Measurements from ENCODE around the gene PEX13.
"Not testable (repeated sequence)": the region's sequence is repeated elsewhere in the genome, so short reads cannot be mapped to it uniquely, and the experiment has no call there.

The PEX13 gene

DNA sequence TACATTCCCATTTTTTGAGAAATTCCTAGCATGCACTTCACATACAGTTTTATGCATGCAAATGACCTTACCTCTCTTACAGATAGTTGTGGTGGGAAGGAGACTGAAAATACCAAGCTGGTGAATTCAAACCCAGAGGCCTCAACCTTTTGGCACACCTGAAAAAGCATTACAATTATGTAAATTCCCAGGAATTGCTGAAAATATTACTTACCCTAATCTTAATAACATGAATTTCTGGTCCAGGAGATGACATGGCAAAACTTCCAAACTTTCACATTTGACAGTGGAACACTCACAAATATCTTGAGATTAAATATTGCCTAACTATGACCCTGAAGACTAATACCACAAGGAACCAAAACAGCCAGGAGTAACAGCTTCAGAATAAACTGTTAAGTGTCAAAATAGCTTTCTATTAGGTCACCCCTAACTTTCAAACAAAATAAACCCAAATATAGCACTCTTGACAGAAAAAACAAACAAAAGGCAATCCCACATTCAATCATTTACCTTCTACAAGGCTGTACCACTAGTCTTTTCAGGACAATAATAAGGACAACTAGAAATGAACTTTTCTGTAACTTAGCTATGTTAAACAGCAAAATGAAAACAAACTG lies 10.9 kb upstream of the PEX13 start:
- DNase-seq (ENCODE audit: low read depth), result no peak

DNA sequence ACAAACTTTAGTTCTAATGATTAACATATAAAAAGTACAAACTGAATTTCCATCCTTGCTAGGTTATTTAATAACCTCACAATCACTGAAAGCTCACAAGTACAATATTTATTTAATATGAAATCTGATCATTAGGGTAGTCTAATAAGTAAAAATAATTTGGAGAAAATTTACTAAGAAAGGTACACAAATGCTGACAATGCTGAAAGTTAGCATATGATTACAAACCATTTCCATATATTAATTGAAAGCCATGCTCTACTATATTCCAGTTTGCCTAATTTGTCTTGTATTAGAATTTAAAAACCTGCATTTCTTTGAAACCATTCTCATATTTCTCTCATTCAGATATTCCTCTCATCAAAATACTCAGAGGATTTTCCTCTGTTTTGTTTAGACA lies 8.2 kb upstream of the PEX13 start:
- DNase-seq (ENCODE audit: low read depth), result no peak

DNA sequence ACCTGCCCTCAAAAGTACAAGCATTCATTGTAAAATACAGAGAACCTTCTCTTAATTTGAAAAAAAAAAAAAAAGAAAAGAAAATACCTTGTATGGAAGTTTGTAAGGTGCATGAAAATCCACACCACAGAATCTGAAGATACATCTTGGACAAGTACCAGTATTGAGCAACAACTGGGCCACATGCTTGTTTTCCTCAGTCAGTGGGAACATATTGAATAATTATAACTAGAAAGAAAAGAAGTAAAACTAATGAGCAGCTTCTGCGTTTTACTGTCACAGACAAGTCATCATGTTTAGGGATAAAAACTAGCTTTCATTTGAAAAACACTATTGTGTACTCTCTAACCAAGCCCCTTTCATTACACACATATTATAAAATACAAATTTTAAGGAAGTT lies 5.8 kb upstream of the PEX13 start:
- DNase-seq (ENCODE audit: low read depth), result no peak

DNA sequence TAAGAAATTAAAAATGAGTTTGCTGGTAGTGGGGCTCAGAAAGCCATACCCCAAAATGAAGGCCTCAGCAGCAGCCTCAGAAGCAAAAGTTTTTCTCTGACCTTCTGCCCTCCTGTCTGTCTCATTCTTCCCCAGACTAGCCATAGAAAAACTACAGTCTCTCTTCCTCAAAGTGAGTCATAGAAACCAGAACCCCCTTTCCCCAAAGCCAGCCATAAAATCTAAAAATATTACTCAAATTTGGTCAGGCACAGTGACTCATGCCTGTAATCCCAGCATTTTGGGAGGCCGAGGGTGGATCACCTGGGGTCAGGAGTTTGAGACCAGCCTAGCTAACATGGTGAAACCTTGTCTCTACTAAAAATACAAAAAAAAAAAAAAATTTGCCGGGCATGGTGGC lies 5.2 kb upstream of the PEX13 start:
- peak; percentile 66 for DNase-seq (ENCODE audit: low read depth)

DNA sequence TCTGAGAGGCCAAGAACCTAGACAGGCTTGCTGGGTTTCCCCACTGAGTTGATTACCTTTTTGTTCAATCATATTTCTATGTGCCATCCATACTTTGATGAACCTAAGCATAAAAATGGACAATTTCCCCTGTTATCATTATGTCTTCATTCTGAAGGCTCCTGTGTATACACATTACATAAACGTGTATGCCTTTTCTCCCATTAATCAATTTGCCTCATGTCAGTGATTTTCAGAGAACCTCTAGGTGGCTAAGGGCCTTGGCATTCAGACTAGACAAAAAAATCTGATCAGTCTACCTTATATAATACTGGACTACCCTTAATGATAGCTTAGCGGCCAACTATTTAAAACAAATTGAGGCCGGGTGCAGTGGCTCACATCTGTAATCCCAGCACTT lies 4.1 kb upstream of the PEX13 start:
- DNase-seq (ENCODE audit: low read depth), result no peak

DNA sequence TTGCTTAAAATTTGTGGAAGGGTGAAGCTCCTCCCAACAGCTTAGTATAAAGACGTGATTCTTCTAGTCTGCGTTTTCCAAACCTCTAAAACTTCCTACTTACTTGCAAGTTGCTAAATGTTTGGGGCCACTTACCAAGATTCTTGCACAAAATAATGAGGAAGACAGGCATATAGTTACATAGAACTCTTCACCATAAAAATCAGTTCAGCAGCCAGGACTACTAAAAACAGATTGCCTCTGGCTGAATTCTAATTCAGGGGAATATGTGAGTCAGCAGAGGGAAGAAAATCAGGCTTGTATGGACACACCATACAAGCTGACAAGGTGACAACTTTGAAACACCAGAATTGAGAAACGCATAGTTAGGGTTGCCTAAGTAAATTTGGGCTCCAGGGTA lies 2.8 kb upstream of the PEX13 start:
- no peak for DNase-seq (ENCODE audit: low read depth)

DNA sequence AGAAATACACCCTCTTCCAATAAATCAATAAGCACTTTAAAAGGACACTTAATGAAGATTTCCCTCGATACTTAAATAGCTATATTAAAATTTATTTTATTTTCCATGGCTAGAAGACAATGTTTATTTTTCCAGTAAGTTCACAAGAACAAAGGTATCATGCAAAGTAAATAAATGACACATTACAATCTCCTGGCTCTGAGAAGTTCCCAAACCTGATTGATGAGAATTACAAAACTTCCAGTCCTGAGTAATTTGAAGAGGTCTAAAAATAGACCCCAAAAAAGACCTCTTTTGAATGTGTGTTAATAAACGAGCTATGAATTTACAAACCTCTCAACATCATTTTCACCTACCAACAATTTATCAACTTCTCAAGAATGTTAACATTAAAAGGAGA lies 1.5 kb upstream of the PEX13 start:
- no peak for DNase-seq (ENCODE audit: low read depth)

DNA sequence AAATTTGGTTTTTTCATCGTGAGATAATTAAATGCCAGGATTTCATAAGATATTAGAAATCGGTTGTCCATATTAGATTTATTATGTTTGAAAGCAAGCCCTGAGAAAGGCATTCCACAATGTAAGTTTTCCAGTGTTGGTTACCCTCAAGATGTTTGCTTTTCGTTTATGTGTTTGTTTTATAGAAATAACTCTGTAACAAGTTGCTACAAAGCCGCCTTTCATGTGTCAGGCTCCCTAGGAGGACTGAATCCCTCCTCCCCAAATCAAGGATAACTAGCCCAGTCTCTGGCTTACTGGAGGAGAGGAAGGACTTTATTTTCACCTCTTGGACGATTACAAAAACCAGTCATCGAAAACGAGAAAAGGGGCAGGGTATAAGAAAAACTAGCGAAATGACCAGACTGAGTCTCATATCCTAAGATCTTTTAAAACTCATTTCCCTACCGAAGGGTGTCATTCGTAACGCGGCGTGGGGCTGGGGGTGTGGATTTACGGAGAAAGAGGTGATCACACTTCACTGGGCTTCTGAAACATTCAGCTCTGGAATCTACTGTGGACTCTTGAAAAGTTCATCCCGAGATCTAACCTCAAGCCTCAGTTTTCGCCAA lies 1.0 kb upstream of the PEX13 start:
- DNase-seq (ENCODE audit: low read depth), result peak; percentile 9

DNA sequence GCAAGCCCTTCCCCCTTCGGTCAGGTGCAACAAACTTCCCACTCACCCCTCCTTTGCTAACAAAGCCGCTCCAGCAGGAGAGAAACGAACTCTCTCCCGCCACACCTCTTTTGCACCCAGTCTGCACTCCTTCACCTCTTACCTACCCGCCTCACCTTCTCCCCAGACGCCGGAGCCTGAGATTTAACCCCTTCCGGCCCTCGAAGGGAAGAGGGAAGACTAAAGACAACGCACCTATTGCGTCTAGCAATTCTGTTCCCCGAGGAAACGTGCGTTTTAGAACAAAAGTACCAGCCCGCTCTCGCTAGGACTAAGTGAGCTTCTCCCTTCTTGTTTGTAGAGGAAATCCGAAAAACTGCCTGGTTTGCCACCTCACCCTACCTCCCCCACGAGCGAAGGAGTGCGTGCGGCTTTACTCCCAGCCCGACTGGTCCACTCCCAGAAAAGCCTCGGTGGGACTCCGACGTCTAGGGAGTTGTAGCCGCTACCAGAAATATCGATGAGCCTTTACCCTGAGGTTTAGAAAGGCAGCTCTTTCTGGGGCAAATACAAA lies 441 bp upstream of the PEX13 start:
- DNase-seq (ENCODE audit: low read depth), result peak; percentile 81

DNA sequence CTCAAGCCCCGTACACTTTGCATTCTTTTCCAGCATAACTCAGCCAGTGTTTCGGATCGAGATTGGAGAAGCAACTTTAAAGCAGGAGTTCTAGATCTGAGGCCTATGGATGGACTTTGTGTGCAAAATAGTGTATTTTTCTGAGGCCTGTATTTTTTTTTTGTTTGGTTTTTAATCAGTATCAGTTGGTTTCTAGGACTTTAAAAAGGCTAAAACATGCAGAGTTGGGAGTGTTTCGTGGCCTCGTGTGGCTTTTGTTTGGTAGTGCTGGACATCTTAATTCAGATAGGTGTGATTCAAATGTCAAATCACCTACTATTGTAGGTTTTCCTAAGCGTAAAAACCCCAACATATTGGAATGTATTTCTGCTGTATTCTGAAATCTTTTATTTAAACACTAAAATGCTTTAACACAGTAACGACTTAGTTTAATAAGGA lies 817 bp downstream of the PEX13 start:
- no peak for DNase-seq (ENCODE audit: low read depth)

DNA sequence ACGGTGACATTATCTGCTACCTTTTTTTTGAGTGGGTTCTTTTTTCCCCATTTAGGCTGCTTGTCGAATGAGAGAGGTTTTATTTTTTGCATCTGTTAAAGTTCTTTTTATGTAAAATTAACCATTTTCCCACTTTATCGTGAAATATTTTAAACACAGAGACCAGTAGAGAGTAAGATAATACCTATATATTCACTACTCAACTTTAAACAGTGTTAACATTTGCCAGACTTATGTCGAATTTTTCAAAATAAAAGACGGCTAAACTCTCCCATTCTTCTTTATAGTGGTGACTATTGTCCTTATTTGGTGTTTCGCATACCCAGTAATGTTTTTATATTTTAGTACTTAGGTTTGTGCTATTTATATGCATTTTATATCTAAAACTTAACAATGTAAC lies 1.3 kb downstream of the PEX13 start:
- DNase-seq (ENCODE audit: low read depth), result no peak

DNA sequence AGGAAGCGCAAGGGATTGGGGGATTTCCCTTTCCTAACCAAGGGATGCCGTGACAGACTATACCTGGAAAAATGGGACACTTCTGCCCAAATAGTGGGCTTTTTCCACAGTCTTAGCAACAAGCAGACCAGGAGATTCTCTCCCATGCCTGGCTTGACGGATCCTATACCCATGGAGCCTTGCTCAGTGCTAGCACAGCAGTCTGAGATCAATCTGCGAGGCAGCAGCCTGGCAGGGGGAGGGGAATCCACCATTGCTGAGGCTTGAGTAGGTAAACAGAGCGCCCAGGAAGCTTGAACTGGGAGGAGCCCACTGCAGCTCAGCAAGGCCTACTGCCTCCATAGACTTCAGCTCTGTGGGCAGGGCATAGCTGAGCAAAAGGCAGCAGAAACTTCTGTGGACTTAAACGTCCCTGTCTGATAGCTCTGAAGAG lies 3.7 kb downstream of the PEX13 start:
- DNase-seq (ENCODE audit: low read depth), result no peak

DNA sequence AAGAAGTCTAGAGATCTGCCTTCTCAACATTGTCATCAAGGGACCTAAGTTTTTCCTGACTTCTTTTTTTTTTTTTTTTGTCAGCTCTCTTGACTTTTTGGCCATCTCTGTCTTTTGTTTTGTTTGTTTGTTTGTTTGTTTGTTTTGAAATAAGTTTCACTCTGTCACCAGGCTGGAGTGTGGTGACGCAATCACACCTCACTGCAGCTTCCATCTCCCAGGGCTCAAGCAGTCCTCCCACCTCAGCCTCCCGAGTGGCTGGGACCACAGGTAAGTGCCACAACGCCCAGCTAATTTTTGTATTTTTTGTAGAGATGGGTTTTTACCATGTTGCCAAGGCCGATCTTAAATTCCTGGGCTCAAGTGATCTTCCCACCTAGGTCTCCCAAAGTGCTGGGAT lies 6.2 kb downstream of the PEX13 start:
- no peak for DNase-seq (ENCODE audit: low read depth)

DNA sequence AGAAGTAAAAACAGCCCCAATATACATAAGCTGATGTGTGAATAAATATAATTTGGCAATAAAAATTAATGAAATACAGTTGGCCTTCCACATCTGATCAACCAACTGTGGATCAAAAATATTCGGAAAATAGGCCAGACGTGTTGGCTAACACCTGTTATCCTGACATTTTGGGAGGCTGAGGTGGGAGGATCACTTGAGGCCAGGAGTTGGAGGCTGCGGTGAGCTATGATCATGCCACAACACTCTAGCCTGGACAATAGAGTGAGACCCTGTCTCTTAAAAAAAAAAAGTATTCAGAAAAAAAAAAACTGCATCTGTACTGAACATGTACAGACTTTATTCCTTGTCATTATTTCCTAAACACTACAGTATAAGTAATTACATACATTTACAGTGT lies 12.0 kb downstream of the PEX13 start:
- DNase-seq (ENCODE audit: low read depth), result no peak

DNA sequence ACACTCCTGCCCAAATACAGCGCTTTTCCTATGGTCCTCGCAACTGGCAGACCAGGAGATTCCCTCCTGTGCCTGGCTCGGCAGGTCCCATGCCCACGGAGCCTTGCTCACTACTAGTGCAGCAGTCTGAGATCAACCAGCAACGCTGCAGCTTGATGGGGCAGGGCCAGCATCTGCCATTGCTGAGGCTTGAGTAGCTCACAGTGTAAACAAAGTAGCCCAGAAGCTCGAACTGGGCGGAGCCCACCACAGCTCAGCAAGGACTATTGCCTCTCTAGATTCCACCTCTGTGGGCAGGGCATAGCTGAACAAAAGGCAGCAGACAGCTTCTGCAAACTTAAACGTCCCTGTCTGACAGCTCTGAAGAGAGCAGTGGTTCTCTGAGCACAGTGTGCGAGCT lies 17.1 kb downstream of the PEX13 start:
- not testable (repeated sequence) for DNase-seq (ENCODE audit: low read depth)

DNA sequence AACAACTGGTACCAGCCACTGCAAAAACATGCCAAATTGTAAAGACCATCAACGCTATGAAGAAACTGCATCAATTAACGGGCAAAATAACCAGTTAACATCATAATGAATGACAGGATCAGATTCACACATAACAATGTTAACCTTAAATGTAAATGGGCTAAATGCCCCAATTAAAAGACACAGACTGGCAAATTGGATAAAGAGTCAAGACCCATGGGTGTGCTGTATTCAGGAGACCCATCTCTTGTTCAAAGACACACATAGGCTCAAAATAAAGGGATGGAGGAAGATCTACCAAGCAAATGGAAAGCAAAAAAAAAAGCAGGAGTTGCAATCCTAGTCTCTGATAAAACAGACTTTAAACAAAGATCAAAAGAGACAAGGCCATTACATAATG lies 19.1 kb downstream of the PEX13 start:
- DNase-seq (ENCODE audit: low read depth), result not testable (repeated sequence)

DNA sequence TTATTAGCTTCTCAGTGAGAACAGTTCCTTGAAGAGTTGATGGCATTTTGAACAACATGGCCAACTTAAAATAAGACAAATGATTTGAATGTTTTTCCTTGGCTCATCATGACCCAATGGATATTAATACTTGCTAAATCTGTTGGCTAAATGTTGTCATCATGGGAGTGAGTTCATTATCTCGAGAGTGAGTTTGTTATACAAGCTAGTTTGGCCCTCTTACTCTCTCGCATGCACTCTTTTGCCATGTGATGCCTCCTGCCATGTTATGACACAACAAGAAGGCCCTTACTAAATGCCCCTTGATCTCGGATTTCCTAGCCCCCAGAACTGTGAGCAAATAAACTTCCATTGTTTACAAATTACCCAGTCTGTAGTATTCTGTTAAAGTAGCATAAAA lies 25.3 kb downstream of the PEX13 start:
- no peak for DNase-seq (ENCODE audit: low read depth)

DNA sequence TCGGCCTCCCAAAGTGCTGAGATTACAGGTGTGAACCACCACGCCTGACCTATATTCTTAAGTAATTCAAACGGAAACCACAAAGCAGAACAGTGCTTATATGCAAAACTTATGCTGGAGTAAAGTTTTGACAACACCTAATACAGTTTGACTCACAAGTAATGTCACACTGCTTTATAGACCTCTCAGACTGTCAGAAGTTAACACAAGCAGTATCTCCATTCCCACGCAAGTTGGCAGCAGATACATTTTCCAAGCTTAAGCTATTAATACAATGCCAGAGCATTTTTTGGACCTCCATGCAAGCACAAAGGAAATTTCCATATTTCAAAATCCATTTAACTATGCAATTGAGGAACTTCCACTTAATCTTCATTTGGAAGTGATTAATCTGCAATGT lies 27.1 kb downstream of the PEX13 start:
- no peak for DNase-seq (ENCODE audit: low read depth)

DNA sequence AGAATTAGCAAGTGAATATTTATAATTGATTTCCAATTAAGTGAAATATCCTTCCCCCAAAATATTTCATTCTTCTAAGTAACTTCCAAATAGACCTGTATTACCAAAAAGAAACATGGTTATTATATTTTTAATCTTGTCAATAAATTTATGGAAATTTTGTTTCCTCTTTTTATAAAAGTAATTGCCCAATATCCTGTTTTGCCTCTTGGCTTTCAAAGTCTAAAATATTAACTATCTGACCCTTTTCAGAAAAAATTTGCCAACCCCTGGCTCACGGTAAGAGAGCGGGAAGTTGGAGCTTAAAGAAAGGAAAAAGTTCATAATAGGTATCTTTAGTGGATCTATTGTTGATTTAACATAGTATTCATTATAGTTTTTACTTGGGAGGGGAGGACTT lies 27.7 kb downstream of the PEX13 start:
- DNase-seq (ENCODE audit: low read depth), result no peak

DNA sequence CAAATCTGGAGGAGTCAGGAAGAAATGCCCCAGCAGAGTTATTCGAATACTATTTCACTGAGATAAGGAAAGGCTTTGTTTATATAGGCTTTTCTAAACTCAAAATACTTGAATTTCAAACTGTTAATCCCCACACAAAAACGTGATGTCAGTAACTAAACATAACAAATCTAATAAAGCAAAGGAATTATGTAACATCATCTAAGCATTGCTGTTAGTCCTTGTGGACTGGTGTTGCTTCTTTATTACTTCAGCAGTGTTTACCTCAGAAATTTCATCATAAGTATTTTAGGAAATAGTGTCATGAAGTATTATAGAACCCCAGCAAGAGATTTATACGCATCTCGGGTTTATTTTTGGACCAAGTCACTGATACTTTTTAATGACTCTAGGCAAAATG lies 28.5 kb downstream of the PEX13 start:
- DNase-seq (ENCODE audit: low read depth), result no peak

DNA sequence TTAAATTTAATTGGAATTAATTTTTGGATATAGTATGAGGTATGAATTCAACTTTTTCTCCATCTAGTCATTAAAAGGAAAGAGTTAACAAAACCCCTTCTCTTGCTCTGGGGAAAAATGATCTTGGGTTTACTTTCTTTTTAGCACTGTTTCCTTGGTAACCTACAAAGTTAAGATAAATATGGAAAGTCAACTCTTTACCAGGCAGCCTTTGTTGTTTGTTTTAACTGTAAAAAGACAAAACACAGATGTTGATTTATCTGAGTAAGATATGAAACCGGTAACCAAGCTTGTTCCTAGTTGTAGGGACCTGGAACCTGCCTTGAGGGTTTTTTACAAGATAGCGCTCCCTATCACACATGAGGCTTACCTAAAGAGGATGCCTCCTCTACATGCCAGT lies 38.0 kb downstream of the PEX13 start:
- DNase-seq (ENCODE audit: low read depth), result no peak

DNA sequence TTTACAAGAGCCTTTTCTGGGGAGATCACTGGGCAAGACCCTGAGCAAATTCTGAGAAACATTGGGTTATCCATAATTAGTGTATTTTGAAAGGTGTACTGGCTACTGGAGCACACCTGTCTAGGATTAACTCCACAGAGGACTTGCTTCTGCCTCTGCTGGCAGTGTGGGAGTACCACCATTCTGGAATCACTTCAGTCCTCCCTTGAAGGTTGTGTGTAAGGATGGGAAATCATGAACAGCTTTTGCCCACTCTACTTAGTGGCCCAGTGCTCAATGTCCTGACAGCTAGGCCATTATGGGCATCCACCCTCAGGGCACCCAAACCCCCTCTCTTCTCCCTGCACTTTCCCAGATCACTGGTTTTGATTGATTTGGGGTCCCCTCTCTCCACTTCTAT lies 40.0 kb downstream of the PEX13 start:
- no peak for DNase-seq (ENCODE audit: low read depth)

DNA sequence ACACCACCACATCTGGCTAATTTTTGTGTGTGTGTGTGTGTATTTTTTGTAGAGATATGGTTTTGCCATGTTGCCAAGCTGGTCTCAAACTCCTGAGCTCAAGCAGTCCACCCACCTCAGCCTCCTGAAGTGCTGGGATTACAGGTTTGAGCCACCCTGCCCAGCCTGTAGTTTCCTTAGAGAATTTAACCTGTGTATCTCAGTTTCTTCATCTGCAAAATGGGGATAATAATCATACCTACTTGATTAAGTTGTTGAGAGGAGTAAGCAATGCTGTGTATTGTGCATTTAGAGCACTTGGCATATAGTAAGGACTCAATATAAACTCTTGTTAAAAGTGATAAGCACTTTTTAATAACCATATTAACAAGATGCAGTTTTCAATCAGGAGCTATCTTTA lies 41.9 kb downstream of the PEX13 start:
- no peak for DNase-seq (ENCODE audit: low read depth)
